ENCODE data around the gene CFAP46. TPM values are rescaled to one million over a fixed set of nuclear protein-coding genes. Genes with fewer than 3 reads are reported as not detected.

Gene CFAP46
- total and polyA plus RNA-seq, 2 experiments from 2014 or later = 3.1 to 5.4 TPM

DNA sequence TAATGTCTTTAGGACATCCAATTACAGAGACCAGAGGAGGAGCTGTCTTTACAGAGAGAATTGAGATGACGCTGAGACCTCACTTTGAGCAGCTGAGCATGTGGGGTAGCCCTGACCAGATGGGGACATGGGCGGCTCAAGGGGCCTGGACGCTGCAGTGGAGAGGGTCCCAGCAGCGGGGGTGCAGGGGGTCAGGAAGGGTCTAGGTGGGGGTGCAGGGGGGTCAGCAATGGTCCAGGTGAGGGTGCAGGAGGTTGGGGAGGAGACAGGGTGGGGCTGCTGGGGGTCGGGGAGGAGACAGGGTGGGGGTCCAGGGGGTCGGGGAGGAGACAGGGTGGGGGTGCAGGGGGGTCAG, 43.2 kb upstream of the CFAP46 start:
- ATAC-seq (no peak), DNase-seq (ENCODE audit: low spot score) (no peak)
- H3K4me3 ChIP-seq = no peak overlapping the region
- no peak overlapping the region for H3K27ac ChIP-seq (ENCODE audit: low read depth)
- Mint-ChIP-seq H3K27ac (no peak overlapping the region), H3K36me3 (ENCODE audit: low read depth) (no peaks in the 10 kb centered on the region), H3K4me1 (peaks cover 8% of the 10 kb centered on the region), H3K9me3 (no peaks in the 10 kb centered on the region), H3K4me3 (no peak overlapping the region), H3K27me3 (ENCODE audit: insufficient read depth, low read depth, poor library complexity) (peaks cover 9% of the 10 kb centered on the region)
- no peaks in the 10 kb centered on the region for H4K20me1 ChIP-seq (replicated peaks; ENCODE audit: insufficient read depth)
- H3K9me2 ChIP-seq (ENCODE audit: insufficient read depth) = no peaks in the 10 kb centered on the region
- no peak overlapping the region for H2AFZ ChIP-seq
- H3K27me3 ChIP-seq (ENCODE audit: insufficient read depth) = no peaks in the 10 kb centered on the region
- H3K4me2 ChIP-seq = no peak overlapping the region
- no peaks in the 10 kb centered on the region for H3K79me2 ChIP-seq (replicated peaks; ENCODE audit: insufficient read depth)
- H3F3A ChIP-seq (replicated peaks; ENCODE audit: low read depth) = no peaks in the 10 kb centered on the region
- H3K4me1 ChIP-seq (ENCODE audit: insufficient read depth) = no peaks in the 10 kb centered on the region
- TF ChIP-seq CREB1 (CRISPR knock-in tag; IDR thresholded peaks at IDR 0.05; ENCODE audit: low read depth) = no peak
- TF ChIP-seq, protein P1, sequence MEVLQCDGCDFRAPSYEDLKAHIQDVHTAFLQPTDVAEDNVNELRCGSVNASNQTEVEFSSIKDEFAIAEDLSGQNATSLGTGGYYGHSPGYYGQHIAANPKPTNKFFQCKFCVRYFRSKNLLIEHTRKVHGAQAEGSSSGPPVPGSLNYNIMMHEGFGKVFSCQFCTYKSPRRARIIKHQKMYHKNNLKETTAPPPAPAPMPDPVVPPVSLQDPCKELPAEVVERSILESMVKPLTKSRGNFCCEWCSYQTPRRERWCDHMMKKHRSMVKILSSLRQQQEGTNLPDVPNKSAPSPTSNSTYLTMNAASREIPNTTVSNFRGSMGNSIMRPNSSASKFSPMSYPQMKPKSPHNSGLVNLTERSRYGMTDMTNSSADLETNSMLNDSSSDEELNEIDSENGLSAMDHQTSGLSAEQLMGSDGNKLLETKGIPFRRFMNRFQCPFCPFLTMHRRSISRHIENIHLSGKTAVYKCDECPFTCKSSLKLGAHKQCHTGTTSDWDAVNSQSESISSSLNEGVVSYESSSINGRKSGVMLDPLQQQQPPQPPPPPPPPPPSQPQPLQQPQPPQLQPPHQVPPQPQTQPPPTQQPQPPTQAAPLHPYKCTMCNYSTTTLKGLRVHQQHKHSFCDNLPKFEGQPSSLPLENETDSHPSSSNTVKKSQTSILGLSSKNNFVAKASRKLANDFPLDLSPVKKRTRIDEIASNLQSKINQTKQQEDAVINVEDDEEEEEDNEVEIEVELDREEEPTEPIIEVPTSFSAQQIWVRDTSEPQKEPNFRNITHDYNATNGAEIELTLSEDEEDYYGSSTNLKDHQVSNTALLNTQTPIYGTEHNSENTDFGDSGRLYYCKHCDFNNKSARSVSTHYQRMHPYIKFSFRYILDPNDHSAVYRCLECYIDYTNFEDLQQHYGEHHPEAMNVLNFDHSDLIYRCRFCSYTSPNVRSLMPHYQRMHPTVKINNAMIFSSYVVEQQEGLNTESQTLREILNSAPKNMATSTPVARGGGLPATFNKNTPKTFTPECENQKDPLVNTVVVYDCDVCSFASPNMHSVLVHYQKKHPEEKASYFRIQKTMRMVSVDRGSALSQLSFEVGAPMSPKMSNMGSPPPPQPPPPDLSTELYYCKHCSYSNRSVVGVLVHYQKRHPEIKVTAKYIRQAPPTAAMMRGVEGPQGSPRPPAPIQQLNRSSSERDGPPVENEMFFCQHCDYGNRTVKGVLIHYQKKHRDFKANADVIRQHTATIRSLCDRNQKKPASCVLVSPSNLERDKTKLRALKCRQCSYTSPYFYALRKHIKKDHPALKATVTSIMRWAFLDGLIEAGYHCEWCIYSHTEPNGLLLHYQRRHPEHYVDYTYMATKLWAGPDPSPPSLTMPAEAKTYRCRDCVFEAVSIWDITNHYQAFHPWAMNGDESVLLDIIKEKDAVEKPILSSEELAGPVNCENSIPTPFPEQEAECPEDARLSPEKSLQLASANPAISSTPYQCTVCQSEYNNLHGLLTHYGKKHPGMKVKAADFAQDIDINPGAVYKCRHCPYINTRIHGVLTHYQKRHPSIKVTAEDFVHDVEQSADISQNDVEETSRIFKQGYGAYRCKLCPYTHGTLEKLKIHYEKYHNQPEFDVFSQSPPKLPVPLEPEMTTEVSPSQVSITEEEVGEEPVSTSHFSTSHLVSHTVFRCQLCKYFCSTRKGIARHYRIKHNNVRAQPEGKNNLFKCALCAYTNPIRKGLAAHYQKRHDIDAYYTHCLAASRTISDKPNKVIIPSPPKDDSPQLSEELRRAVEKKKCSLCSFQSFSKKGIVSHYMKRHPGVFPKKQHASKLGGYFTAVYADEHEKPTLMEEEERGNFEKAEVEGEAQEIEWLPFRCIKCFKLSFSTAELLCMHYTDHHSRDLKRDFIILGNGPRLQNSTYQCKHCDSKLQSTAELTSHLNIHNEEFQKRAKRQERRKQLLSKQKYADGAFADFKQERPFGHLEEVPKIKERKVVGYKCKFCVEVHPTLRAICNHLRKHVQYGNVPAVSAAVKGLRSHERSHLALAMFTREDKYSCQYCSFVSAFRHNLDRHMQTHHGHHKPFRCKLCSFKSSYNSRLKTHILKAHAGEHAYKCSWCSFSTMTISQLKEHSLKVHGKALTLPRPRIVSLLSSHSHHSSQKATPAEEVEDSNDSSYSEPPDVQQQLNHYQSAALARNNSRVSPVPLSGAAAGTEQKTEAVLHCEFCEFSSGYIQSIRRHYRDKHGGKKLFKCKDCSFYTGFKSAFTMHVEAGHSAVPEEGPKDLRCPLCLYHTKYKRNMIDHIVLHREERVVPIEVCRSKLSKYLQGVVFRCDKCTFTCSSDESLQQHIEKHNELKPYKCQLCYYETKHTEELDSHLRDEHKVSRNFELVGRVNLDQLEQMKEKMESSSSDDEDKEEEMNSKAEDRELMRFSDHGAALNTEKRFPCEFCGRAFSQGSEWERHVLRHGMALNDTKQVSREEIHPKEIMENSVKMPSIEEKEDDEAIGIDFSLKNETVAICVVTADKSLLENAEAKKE (CRISPR knock-in tag; IDR thresholded peaks at IDR 0.05) = no peak
- TF ChIP-seq ZNF331 (CRISPR knock-in tag; IDR thresholded peaks at IDR 0.05; ENCODE audit: low read depth) = no peak
- TF ChIP-seq, protein P2, sequence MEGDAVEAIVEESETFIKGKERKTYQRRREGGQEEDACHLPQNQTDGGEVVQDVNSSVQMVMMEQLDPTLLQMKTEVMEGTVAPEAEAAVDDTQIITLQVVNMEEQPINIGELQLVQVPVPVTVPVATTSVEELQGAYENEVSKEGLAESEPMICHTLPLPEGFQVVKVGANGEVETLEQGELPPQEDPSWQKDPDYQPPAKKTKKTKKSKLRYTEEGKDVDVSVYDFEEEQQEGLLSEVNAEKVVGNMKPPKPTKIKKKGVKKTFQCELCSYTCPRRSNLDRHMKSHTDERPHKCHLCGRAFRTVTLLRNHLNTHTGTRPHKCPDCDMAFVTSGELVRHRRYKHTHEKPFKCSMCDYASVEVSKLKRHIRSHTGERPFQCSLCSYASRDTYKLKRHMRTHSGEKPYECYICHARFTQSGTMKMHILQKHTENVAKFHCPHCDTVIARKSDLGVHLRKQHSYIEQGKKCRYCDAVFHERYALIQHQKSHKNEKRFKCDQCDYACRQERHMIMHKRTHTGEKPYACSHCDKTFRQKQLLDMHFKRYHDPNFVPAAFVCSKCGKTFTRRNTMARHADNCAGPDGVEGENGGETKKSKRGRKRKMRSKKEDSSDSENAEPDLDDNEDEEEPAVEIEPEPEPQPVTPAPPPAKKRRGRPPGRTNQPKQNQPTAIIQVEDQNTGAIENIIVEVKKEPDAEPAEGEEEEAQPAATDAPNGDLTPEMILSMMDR (conservative IDR thresholded peaks at IDR 0.05; ENCODE audit: low read depth in 2 of 2) = no peak
- no peak for TF ChIP-seq STAT1 (IDR thresholded peaks at IDR 0.05; ENCODE audit: unreplicated experiment)
- no peak for TF ChIP-seq POLR2AphosphoS5 (IDR thresholded peaks at IDR 0.05; ENCODE audit: low read depth)
- TF ChIP-seq, protein P3, sequence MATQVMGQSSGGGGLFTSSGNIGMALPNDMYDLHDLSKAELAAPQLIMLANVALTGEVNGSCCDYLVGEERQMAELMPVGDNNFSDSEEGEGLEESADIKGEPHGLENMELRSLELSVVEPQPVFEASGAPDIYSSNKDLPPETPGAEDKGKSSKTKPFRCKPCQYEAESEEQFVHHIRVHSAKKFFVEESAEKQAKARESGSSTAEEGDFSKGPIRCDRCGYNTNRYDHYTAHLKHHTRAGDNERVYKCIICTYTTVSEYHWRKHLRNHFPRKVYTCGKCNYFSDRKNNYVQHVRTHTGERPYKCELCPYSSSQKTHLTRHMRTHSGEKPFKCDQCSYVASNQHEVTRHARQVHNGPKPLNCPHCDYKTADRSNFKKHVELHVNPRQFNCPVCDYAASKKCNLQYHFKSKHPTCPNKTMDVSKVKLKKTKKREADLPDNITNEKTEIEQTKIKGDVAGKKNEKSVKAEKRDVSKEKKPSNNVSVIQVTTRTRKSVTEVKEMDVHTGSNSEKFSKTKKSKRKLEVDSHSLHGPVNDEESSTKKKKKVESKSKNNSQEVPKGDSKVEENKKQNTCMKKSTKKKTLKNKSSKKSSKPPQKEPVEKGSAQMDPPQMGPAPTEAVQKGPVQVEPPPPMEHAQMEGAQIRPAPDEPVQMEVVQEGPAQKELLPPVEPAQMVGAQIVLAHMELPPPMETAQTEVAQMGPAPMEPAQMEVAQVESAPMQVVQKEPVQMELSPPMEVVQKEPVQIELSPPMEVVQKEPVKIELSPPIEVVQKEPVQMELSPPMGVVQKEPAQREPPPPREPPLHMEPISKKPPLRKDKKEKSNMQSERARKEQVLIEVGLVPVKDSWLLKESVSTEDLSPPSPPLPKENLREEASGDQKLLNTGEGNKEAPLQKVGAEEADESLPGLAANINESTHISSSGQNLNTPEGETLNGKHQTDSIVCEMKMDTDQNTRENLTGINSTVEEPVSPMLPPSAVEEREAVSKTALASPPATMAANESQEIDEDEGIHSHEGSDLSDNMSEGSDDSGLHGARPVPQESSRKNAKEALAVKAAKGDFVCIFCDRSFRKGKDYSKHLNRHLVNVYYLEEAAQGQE (IDR thresholded peaks at IDR 0.05; ENCODE audit: unreplicated experiment) = no peak
- TF ChIP-seq EZH2phosphoT487 (IDR thresholded peaks at IDR 0.05; ENCODE audit: unreplicated experiment) = no peak
- TF ChIP-seq NANOG (IDR thresholded peaks at IDR 0.05; ENCODE audit: borderline replicate concordance) = no peak
- no peak for TF ChIP-seq EZH2 (IDR thresholded peaks at IDR 0.05; ENCODE audit: low read depth, unreplicated experiment)
- TF ChIP-seq ZNF114 (CRISPR knock-in tag; IDR thresholded peaks at IDR 0.05) = no peak
- TF ChIP-seq, protein P4, sequence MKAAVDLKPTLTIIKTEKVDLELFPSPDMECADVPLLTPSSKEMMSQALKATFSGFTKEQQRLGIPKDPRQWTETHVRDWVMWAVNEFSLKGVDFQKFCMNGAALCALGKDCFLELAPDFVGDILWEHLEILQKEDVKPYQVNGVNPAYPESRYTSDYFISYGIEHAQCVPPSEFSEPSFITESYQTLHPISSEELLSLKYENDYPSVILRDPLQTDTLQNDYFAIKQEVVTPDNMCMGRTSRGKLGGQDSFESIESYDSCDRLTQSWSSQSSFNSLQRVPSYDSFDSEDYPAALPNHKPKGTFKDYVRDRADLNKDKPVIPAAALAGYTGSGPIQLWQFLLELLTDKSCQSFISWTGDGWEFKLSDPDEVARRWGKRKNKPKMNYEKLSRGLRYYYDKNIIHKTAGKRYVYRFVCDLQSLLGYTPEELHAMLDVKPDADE (IDR thresholded peaks at IDR 0.05) = no peak
- no peak for TF ChIP-seq JUNB (IDR thresholded peaks at IDR 0.05; ENCODE audit: unreplicated experiment)
- no peaks in the 10 kb centered on the region for H3K36me3 ChIP-seq (ENCODE audit: insufficient read depth)
